Stimulated activated CD4-positive, alpha-beta T cell treated with anti-CD3 and anti-CD28 coated beads, Interleukin-1b, Interleukin-23, amount 100 ng/mL, for 4 hours (primary cell): ENCODE data around the gene IFITM2.
"Not testable (repeated sequence)": the region's sequence is repeated elsewhere in the genome, so short reads cannot be mapped to it uniquely, and the experiment has no call there.

Experiments
- DNase-seq, 2 donors: peaks; one replicate each; pipeline ENCODE4 v3.0.0-alpha.2; 2020; ENCODE audit warnings: low read depth in 2 of 2

The IFITM2 gene

DNA sequence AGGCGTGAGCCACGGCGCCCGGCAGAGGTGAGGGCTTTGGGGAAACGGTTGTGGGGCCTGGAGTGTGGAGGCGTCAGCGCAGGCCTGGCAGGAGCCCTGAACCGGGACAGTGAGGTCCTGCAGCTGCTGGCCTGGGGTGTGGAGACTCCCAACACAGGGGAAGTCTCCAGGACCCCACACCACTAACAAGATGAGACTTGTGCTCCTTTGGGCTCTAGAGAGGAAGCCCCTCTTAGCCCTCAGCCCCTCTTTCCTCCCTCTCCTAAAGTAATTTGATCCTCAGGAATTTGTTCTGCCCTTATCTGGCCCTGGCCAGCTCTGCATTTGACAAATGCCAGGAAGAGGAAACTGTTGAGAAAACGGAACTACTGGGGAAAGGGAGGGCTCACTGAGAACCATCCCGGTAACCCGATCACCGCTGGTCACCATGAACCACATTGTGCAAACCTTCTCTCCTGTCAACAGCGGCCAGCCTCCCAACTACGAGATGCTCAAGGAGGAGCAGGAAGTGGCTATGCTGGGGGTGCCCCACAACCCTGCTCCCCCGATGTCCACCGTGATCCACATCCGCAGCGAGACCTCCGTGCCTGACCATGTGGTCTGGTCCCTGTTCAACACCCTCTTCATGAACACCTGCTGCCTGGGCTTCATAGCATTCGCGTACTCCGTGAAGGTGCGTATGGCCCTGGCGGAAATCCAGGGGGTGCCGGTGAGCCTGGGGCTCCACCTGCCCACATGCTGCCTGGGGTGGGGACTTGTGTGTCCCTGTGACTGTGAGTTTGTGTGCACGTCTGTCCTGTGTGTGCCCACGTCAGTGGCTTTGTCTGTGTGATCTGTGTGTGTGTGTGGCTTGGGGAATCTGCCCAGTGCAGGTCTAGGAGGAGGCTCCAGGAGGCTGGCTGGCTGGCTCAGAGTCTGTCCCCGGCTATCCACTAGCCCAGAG is at the start of gene IFITM2:
Gene IFITM2, plus strand, starts transcription at position 51 of the 943 bp plus-strand sequence. Its CDS starts 377 bp downstream, at position 428.
- DNase-seq = not testable (repeated sequence)

DNA sequence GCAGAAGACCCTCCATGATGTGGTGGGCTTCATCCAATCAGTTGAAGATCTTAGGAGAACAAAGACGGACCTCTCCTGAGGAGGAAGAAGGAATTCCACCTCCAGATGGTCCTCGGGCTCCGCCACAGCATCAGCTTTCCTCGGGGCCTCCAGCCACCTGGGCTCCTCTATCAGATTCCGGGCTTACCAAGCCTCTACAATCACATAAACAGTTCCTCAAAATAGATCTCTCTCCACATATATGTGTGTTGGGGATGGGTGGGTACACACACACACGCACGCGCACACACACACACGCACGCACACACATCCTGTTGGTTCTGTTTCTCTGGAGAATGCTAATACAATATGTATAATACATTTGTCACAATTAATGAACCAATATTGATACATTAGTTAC is 48.2 kb upstream of the IFITM2 start:
- no peak for DNase-seq

DNA sequence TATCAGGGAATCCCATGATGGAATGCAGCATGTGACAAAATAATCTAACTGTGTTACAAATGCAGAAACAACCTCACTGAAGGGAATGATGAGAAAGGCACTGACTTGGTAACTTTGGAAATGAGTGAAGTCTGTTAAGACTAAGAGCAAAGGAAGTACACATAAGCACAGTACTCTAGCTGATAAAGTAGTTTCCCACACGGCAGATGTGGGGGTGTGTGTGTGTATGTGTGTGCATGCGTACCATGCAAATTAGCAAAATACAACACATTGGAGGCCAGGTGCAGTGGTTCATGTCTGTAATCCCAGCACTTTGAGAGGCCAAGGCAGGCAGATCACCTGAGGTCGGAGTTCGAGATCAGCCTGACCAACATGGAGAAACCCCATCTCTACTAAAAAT is 46.0 kb upstream of the IFITM2 start:
- DNase-seq = no peak

- no peak for DNase-seq
Observed at GRCh38 chr11:266676-267439, 40.8 kb upstream of the IFITM2 start.

GRCh38 chr11:267491-267994 is 40.1 kb upstream of the IFITM2 start:
- no peak for DNase-seq

GRCh38 chr11:268716-269145 is 38.9 kb upstream of the IFITM2 start:
- DNase-seq = not testable (repeated sequence)

- DNase-seq = no peak
Observed at GRCh38 chr11:269146-269890, 38.3 kb upstream of the IFITM2 start.

DNA sequence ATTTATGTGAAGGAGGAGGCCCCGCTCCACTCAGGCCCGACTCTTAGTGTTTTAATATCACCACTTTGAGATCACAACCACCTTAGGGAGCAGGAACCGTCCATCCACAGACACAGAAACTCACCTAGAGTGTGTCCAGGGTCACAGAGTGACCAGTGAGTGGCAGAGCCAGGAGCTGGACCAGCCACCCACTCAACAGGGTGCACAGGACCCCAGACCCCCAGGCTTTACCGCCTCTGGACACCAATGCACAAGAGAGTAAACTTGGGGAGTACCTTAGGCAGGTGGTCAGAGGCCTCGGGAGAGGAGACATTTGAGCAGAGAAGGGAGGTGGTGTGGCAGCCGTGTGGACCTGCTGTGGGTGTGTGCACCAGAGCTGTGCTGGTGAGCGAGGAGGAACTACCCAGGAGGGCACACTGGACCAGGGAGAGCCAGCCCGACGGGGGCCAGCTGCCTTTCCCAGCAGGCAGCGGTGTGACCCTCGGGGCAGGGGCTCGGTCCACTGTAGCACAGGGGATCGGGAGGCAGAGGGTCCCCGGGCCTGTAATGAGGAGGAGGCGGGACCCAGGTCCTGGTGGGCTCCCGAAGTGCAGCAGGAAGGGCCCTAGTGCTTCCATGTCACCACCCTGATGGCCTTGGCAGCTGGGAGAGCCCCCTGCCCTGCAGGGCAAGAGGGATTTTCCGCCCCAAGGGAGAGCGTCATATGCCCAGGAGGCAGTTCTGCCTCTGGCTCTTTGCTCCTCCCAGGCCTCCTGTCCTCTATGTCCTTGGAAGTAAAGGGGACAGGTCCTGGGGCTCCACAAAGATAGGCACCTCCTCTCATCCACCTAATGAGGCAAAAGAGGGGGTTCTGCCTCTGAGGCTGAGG is 36.9 kb upstream of the IFITM2 start:
- no peak for DNase-seq

DNA sequence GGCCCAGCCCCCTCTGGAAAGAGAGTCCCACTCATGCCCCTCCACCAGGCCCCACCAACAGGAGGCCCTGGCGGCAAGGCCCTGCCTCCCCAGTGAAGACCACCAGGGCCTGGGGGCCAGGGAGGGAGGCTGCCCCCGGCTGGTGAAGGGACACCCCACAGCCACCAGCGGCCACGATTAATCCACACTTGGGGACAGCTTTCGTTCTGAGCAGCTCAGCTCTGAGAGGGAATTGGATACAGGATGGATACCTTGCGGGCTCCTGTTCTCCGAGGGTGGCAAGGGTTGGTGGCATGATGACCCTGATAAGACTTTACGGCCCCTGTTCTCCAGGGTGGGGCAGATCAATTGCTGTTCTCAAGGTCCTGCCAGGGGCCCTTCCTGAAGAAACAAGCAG is 36.3 kb upstream of the IFITM2 start:
- DNase-seq = no peak

GRCh38 chr11:272195-272930 is 35.3 kb upstream of the IFITM2 start:
- no peak for DNase-seq

DNA sequence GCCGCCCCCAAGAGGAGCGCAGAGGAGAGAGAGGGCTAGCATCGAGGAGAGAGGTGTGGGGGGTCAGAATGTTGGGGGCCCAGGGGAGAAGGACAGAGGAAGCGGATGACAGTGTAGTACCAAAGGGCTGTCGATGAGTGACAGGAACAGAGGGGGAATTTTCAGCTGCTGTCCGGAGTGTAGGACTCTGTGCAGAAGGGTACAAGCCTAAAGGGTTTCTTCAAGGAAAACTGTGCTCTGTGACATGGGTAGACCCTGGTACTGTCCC is 34.8 kb upstream of the IFITM2 start:
- no peak for DNase-seq

GRCh38 chr11:276219-276618 is 31.4 kb upstream of the IFITM2 start:
- DNase-seq = no peak

- DNase-seq = no peak
Observed at GRCh38 chr11:278001-278951, 29.3 kb upstream of the IFITM2 start, which contains the start of gene NLRP6. NLRP6 (plus strand) TSS chr11:278407; CDS start chr11:278570, 163 bp downstream.

GRCh38 chr11:279040-279965 is 28.3 kb upstream of the IFITM2 start:
- DNase-seq = no peak

DNA sequence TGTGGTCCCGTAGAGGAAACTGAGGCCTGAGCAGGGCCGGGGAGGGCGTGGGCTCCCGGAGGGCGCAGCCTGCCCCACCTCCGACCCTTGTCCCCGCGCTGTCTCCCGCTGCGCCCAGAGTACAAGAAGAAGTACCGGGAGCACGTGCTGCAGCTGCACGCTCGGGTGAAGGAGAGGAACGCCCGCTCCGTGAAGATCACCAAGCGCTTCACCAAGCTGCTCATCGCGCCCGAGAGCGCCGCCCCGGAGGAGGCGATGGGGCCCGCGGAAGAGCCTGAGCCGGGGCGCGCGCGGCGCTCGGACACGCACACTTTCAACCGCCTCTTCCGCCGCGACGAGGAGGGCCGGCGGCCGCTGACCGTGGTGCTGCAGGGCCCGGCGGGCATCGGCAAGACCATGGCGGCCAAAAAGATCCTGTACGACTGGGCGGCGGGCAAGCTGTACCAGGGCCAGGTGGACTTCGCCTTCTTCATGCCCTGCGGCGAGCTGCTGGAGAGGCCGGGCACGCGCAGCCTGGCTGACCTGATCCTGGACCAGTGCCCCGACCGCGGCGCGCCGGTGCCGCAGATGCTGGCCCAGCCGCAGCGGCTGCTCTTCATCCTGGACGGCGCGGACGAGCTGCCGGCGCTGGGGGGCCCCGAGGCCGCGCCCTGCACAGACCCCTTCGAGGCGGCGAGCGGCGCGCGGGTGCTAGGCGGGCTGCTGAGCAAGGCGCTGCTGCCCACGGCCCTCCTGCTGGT is 27.5 kb upstream of the IFITM2 start:
- no peak for DNase-seq

DNA sequence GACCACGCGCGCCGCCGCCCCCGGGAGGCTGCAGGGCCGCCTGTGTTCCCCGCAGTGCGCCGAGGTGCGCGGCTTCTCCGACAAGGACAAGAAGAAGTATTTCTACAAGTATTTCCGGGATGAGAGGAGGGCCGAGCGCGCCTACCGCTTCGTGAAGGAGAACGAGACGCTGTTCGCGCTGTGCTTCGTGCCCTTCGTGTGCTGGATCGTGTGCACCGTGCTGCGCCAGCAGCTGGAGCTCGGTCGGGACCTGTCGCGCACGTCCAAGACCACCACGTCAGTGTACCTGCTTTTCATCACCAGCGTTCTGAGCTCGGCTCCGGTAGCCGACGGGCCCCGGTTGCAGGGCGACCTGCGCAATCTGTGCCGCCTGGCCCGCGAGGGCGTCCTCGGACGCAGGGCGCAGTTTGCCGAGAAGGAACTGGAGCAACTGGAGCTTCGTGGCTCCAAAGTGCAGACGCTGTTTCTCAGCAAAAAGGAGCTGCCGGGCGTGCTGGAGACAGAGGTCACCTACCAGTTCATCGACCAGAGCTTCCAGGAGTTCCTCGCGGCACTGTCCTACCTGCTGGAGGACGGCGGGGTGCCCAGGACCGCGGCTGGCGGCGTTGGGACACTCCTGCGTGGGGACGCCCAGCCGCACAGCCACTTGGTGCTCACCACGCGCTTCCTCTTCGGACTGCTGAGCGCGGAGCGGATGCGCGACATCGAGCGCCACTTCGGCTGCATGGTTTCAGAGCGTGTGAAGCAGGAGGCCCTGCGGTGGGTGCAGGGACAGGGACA is 26.7 kb upstream of the IFITM2 start:
- DNase-seq = no peak
